Lung (tissue), 16 donors: ENCODE data around the gene NEO1. TPM values are rescaled to one million over a fixed set of nuclear protein-coding genes. Genes with fewer than 3 reads are reported as not detected.
A peak's percentile ranks its signal among the peaks of the same experiment; 100 is the strongest.

Experiments used
- ATAC-seq: fragments of 200-7000 bp; cut with Tn5 transposase; one replicate; pipeline ENCODE4 v1.9.1; 2020; ENCODE audit warnings: moderate number of reproducible peaks; ENCODE audit not compliant: insufficient read depth, low FRiP score
- DNase-seq, 3 donors: peaks; one replicate each; pipeline ENCODE4 v3.0.0-alpha.2; 2013 to 2017
- H3K27ac ChIP-seq, 2 donors: one replicate each; pipeline ENCODE4 v1.5.1; 2013; ENCODE audit warnings: mild to moderate bottlenecking in 2 of 2, moderate library complexity in 2 of 2, control low read depth in 1 of 2, inconsistent platforms in 1 of 2, low read depth in 1 of 2, low read length in 1 of 2
- H3K27me3 ChIP-seq, 3 donors: one replicate each; pipeline ENCODE4 v1.5.1; 2013; ENCODE audit warnings: low read length in 2 of 3; ENCODE audit not compliant: control insufficient read depth in 3 of 3, insufficient read depth in 3 of 3
- H3K36me3 ChIP-seq, 4 donors: one replicate each; pipeline ENCODE4 v1.5.1; 2013; ENCODE audit warnings: low read length in 4 of 4, mild to moderate bottlenecking in 1 of 4, moderate library complexity in 1 of 4; ENCODE audit not compliant: control insufficient read depth in 4 of 4, insufficient read depth in 4 of 4
- H3K4me1 ChIP-seq, 5 donors: one replicate each; pipeline ENCODE4 v1.5.1; 2013; ENCODE audit warnings: low read length in 5 of 5, mild to moderate bottlenecking in 2 of 5, moderate library complexity in 1 of 5; ENCODE audit not compliant: control insufficient read depth in 5 of 5, insufficient read depth in 5 of 5
- H3K4me3 ChIP-seq: one replicate; pipeline ENCODE4 v1.5.1; 2013; ENCODE audit warnings: mild to moderate bottlenecking, control low read depth, moderate library complexity
- H3K9ac ChIP-seq, 2 donors: one replicate each; pipeline ENCODE4 v1.5.1; 2013; ENCODE audit warnings: low read length in 2 of 2, control low read depth in 1 of 2; ENCODE audit not compliant: insufficient read depth in 1 of 2
- H3K9me3 ChIP-seq, 4 donors: one replicate each; pipeline ENCODE4 v1.5.1; 2013; ENCODE audit warnings: low read length in 3 of 4, mild to moderate bottlenecking in 1 of 4, moderate library complexity in 1 of 4; ENCODE audit not compliant: control insufficient read depth in 4 of 4, insufficient read depth in 3 of 4
- WGBS, 2 donors: extraction: QIAGEN DNeasy Blood & Tissue Kit; methylation state at CpG; one replicate each; pipeline ENCODE4 v1.1.7; 2013; 5-methylcytosine and 5-hydroxymethylcytosine counted together
- long read RNA-seq, 5 donors: transcript quantifications; one replicate each; lab custom pipeline, GENCODE V29; 2026
- polyA plus RNA-seq, 2 donors: library from polyadenylated mRNA; stranded (reverse); fragments of 200-250 nt; gene quantifications; one replicate each; pipeline ENCODE4 v1.2.1, GENCODE V29; 2013
- total RNA-seq, 2 donors: library from RNA; depleted of rRNA in 1 of 2; stranded (reverse); fragments of >200 nt in 1 of 2; gene quantifications; one replicate each; pipeline ENCODE4 v1.2.1, GENCODE V29; 2014 to 2021
- TF ChIP-seq, protein P1 (sequence below): IDR thresholded peaks from 2 replicates; pipeline ENCODE4 v1.5.1; 2012; ENCODE audit warnings: mild to moderate bottlenecking; ENCODE audit errors: control extremely low read depth, extremely low read depth
- donor health status: control.
- donor health status: control.
- donor health status: Bipolar disorder and iron deficiency.
- donor health status: healthy.
- donor health status: DM: yes; HTN: yes; CAD: no.

The NEO1 gene, protein sequence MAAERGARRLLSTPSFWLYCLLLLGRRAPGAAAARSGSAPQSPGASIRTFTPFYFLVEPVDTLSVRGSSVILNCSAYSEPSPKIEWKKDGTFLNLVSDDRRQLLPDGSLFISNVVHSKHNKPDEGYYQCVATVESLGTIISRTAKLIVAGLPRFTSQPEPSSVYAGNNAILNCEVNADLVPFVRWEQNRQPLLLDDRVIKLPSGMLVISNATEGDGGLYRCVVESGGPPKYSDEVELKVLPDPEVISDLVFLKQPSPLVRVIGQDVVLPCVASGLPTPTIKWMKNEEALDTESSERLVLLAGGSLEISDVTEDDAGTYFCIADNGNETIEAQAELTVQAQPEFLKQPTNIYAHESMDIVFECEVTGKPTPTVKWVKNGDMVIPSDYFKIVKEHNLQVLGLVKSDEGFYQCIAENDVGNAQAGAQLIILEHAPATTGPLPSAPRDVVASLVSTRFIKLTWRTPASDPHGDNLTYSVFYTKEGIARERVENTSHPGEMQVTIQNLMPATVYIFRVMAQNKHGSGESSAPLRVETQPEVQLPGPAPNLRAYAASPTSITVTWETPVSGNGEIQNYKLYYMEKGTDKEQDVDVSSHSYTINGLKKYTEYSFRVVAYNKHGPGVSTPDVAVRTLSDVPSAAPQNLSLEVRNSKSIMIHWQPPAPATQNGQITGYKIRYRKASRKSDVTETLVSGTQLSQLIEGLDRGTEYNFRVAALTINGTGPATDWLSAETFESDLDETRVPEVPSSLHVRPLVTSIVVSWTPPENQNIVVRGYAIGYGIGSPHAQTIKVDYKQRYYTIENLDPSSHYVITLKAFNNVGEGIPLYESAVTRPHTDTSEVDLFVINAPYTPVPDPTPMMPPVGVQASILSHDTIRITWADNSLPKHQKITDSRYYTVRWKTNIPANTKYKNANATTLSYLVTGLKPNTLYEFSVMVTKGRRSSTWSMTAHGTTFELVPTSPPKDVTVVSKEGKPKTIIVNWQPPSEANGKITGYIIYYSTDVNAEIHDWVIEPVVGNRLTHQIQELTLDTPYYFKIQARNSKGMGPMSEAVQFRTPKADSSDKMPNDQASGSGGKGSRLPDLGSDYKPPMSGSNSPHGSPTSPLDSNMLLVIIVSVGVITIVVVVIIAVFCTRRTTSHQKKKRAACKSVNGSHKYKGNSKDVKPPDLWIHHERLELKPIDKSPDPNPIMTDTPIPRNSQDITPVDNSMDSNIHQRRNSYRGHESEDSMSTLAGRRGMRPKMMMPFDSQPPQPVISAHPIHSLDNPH (N-terminal part only)
- total RNA-seq: 10 to 100 TPM; 22.4 to 70.8 TPM
- 10 to 100 TPM in 1 of 2 donors, 1 to 10 TPM in 1; 6.9 to 10.7 TPM for polyA plus RNA-seq
- long read RNA-seq, donor 1, partial matches to known transcripts: 10 of 11 reads
- long read RNA-seq, donor 1, other reads (novel, unspliced or antisense): 0 of 11 reads
- long read RNA-seq, donor 2, partial matches to known transcripts: 5 of 6 reads
- long read RNA-seq, donor 2, other reads (novel, unspliced or antisense): 0 of 6 reads
- long read RNA-seq, donor 3, partial matches to known transcripts: 0 of 1 reads
- long read RNA-seq, donor 3, other reads (novel, unspliced or antisense): 0 of 1 reads
- long read RNA-seq, donor 4, partial matches to known transcripts: 11 of 12 reads
- long read RNA-seq, donor 4, other reads (novel, unspliced or antisense): 0 of 12 reads
- long read RNA-seq, donor 5, partial matches to known transcripts: 0 of 7 reads
- long read RNA-seq, donor 5, other reads (novel, unspliced or antisense): 6 of 7 reads

DNA sequence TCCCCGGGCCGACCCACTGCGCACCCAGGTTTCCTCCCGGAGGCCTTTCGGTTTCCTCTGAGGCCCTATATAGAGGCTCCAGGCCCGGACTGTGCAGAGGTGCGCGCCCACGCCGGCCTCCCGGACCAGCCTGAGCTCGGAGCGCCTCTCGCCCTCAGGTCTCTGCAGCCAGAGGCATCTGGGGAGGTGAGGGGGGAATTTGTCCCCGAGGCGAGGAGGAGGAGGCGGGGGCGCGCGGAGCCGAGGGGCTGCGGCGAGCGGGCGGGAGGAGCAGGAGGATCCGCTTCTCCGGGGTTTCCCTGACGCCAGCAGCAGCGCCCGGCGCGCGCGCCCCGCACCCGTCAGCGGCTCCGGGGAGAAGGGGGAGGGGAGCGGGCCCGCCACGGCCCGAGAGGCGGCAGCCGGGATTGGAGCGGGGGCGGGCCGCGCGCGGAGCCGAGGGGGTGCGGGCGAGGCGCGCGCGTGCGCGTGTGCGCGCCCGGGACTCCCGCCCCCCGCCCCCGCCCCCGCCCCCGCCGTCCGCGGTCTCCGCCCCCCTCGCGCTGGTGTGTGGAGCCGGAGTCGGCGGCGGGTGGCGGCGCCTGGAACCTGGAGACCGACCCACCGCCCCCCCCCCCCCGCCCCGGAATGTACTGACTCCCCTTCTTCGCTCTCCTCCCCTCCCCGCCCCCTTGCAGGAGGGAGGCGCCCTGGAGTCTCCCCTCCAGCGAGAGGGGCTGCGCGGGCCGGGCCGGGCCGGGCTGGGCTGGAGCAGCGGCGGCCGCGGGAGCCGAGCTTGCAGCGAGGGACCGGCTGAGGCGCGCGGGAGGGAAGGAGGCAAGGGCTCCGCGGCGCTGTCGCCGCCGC, at the start of gene NEO1:
NEO1 (plus strand) TSS at position 657 of the 846 bp plus-strand sequence. CDS start 213 bp downstream, outside the sequence.
- 0% methylated on average over 26 to 97 of the region's 108 CpGs for WGBS, 2 donors
- peak within 1 kb of the TSS; percentile 85 to 92 for H3K27ac ChIP-seq

DNA sequence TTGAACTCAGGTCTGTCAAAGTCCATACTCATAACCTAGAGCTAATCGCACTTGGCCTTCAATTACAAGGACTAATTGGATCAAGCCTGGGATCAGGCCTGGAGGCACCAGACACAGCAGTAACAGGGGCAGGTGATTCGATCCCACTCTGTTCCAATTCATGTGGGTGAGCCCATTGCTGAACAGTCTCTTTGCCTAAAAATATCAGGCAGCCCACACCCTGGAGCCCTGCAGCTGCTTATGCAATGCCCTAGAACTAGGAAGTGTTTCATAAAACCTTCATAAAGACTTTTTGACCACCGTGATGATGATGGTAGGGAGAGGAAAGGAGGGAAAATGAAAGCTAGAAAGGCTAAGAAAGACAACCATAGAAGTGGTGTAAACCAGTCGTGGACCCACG, 47.8 kb upstream of the NEO1 start:
- peaks cover 0 to 11% (median 0%) of the 10 kb centered on the region in 5 donors for H3K4me1 ChIP-seq
- H3K9ac ChIP-seq: no peak overlapping the region
- no peaks in the 10 kb centered on the region for H3K36me3 ChIP-seq
- DNase-seq: no peak
- no peaks in the 10 kb centered on the region for H3K27me3 ChIP-seq
- H3K9me3 ChIP-seq: no peaks in the 10 kb centered on the region
- TF ChIP-seq, protein P1, sequence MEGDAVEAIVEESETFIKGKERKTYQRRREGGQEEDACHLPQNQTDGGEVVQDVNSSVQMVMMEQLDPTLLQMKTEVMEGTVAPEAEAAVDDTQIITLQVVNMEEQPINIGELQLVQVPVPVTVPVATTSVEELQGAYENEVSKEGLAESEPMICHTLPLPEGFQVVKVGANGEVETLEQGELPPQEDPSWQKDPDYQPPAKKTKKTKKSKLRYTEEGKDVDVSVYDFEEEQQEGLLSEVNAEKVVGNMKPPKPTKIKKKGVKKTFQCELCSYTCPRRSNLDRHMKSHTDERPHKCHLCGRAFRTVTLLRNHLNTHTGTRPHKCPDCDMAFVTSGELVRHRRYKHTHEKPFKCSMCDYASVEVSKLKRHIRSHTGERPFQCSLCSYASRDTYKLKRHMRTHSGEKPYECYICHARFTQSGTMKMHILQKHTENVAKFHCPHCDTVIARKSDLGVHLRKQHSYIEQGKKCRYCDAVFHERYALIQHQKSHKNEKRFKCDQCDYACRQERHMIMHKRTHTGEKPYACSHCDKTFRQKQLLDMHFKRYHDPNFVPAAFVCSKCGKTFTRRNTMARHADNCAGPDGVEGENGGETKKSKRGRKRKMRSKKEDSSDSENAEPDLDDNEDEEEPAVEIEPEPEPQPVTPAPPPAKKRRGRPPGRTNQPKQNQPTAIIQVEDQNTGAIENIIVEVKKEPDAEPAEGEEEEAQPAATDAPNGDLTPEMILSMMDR: no peak
- H3K4me3 ChIP-seq: no peak overlapping the region
- WGBS, 2 donors: 81 to 89% methylated on average over 5 of the region's 5 CpGs
- no peak for ATAC-seq
- H3K27ac ChIP-seq: no peak overlapping the region

More for the DNA sequence above, at the start of gene NEO1:
- peak within 1 kb of the TSS; percentile 73 for H3K4me3 ChIP-seq
- no peaks in the 10 kb centered on the region for H3K9me3 ChIP-seq
- DNase-seq (peak; percentile 95 to 97 (median 96)), ATAC-seq (peak; percentile 88)
- H3K27me3 ChIP-seq: no peaks in the 10 kb centered on the region
- H3K4me1 ChIP-seq: peaks cover 0 to 47% (median 0%) of the 10 kb centered on the region in 5 donors
- peak within 1 kb of the TSS; percentile 82 to 90 for H3K9ac ChIP-seq
- TF ChIP-seq, protein P1: no peak
- H3K36me3 ChIP-seq: no peaks in the 10 kb centered on the region
